GM23338 (cell line): ENCODE results near the gene CNGA4. TPM values are rescaled to one million over a fixed set of nuclear protein-coding genes. Genes with fewer than 3 reads are reported as not detected.

ENCODE experiments used
- CREB1 ChIP-seq: fragments of 250-450 bp; sonication (Bioruptor Pico); IDR thresholded peaks from 2 replicates; pipeline ENCODE4 v1.5.0; 2020; ENCODE audit warnings: low read depth, mild to moderate bottlenecking, moderate library complexity
- EZH2phosphoT487 ChIP-seq: fragments of 200-600 bp; sonication (generic); IDR thresholded peaks from one replicate; pipeline ENCODE4 v1.8.1; 2018; ENCODE audit warnings: antibody characterized with exemption; ENCODE audit not compliant: unreplicated experiment
- JUNB ChIP-seq: IDR thresholded peaks from one replicate; pipeline ENCODE4 v1.6.1; 2016; ENCODE audit warnings: antibody characterized with exemption; ENCODE audit not compliant: unreplicated experiment
- NANOG ChIP-seq: IDR thresholded peaks from 2 replicates; pipeline ENCODE4 v1.6.1; 2016; ENCODE audit warnings: antibody characterized with exemption, borderline replicate concordance
- STAT1 ChIP-seq: IDR thresholded peaks from one replicate; pipeline ENCODE4 v1.6.1; 2016; ENCODE audit warnings: antibody characterized with exemption; ENCODE audit not compliant: unreplicated experiment
- ZNF114 ChIP-seq: fragments of 250-450 bp; sonication (Bioruptor Pico); IDR thresholded peaks from 2 replicates; pipeline ENCODE4 v1.5.0; 2020; ENCODE audit warnings: mild to moderate bottlenecking, moderate library complexity
- ZNF331 ChIP-seq: fragments of 250-450 bp; sonication (Bioruptor Pico); IDR thresholded peaks from 2 replicates; pipeline ENCODE4 v1.5.0; 2020; ENCODE audit warnings: low read depth, mild to moderate bottlenecking, moderate library complexity
- polyA plus RNA-seq: library from polyadenylated mRNA; unstranded; fragments of >200 nt; fragmentation: Nextera tagmentation; extraction: Ambion mirVana; gene quantifications from 2 replicates; pipeline ENCODE4 v1.2.1, GENCODE V29; 2016
- total RNA-seq: library from RNA; depleted of rRNA; stranded (reverse); fragments of >200 nt; shearing (Covaris generic); gene quantifications from 2 replicates; pipeline ENCODE4 v1.2.3, GENCODE V29; 2014
- TF ChIP-seq, protein P1 (sequence below): fragments of 250-450 bp; sonication (Bioruptor Pico); IDR thresholded peaks from 2 replicates; pipeline ENCODE4 v1.5.0; 2020; ENCODE audit warnings: mild to moderate bottlenecking, moderate library complexity
- TF ChIP-seq, protein P2 (sequence below): IDR thresholded peaks from one replicate; pipeline ENCODE4 v1.6.1; 2018; ENCODE audit warnings: antibody characterized with exemption; ENCODE audit not compliant: unreplicated experiment
- TF ChIP-seq, protein P3 (sequence below), 2 experiments: fragments of 200-600 bp in 1 of 2; sonication (generic) in 1 of 2; conservative IDR thresholded peaks; 2 replicates each; pipeline versions ENCODE4 v1.5.1 to v1.6.1; 2016 to 2017; ENCODE audit warnings: antibody characterized with exemption in 2 of 2, low read depth in 2 of 2, mild to moderate bottlenecking in 2 of 2, moderate library complexity in 1 of 2

CNGA4 gene
- total and polyA plus RNA-seq, 2 experiments from 2014 or later = 0.15 TPM; not detected in 1

DNA sequence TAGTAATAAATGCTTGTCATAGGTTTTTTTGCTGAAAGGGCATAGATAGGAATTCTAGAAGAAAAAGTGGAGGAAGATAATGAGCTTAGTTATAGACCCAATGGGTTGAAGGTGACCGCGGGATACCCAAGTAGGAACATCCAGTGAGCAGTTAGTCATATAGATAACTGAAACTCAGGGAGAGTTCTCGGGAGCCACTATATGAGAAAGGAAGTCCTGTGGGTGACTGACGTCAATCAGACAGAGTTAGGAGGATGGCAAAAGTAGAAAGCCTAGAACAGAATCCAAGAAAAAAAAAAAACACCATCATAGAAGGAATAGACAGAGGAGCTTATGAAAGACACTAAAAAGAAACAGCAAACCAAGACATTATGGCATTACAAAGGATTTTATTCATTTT lies 1.6 kb upstream of the CNGA4 start (continued):
- TF ChIP-seq, protein P1, sequence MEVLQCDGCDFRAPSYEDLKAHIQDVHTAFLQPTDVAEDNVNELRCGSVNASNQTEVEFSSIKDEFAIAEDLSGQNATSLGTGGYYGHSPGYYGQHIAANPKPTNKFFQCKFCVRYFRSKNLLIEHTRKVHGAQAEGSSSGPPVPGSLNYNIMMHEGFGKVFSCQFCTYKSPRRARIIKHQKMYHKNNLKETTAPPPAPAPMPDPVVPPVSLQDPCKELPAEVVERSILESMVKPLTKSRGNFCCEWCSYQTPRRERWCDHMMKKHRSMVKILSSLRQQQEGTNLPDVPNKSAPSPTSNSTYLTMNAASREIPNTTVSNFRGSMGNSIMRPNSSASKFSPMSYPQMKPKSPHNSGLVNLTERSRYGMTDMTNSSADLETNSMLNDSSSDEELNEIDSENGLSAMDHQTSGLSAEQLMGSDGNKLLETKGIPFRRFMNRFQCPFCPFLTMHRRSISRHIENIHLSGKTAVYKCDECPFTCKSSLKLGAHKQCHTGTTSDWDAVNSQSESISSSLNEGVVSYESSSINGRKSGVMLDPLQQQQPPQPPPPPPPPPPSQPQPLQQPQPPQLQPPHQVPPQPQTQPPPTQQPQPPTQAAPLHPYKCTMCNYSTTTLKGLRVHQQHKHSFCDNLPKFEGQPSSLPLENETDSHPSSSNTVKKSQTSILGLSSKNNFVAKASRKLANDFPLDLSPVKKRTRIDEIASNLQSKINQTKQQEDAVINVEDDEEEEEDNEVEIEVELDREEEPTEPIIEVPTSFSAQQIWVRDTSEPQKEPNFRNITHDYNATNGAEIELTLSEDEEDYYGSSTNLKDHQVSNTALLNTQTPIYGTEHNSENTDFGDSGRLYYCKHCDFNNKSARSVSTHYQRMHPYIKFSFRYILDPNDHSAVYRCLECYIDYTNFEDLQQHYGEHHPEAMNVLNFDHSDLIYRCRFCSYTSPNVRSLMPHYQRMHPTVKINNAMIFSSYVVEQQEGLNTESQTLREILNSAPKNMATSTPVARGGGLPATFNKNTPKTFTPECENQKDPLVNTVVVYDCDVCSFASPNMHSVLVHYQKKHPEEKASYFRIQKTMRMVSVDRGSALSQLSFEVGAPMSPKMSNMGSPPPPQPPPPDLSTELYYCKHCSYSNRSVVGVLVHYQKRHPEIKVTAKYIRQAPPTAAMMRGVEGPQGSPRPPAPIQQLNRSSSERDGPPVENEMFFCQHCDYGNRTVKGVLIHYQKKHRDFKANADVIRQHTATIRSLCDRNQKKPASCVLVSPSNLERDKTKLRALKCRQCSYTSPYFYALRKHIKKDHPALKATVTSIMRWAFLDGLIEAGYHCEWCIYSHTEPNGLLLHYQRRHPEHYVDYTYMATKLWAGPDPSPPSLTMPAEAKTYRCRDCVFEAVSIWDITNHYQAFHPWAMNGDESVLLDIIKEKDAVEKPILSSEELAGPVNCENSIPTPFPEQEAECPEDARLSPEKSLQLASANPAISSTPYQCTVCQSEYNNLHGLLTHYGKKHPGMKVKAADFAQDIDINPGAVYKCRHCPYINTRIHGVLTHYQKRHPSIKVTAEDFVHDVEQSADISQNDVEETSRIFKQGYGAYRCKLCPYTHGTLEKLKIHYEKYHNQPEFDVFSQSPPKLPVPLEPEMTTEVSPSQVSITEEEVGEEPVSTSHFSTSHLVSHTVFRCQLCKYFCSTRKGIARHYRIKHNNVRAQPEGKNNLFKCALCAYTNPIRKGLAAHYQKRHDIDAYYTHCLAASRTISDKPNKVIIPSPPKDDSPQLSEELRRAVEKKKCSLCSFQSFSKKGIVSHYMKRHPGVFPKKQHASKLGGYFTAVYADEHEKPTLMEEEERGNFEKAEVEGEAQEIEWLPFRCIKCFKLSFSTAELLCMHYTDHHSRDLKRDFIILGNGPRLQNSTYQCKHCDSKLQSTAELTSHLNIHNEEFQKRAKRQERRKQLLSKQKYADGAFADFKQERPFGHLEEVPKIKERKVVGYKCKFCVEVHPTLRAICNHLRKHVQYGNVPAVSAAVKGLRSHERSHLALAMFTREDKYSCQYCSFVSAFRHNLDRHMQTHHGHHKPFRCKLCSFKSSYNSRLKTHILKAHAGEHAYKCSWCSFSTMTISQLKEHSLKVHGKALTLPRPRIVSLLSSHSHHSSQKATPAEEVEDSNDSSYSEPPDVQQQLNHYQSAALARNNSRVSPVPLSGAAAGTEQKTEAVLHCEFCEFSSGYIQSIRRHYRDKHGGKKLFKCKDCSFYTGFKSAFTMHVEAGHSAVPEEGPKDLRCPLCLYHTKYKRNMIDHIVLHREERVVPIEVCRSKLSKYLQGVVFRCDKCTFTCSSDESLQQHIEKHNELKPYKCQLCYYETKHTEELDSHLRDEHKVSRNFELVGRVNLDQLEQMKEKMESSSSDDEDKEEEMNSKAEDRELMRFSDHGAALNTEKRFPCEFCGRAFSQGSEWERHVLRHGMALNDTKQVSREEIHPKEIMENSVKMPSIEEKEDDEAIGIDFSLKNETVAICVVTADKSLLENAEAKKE (CRISPR knock-in tag) = no peak
- no peak for TF ChIP-seq STAT1
- TF ChIP-seq, protein P2, sequence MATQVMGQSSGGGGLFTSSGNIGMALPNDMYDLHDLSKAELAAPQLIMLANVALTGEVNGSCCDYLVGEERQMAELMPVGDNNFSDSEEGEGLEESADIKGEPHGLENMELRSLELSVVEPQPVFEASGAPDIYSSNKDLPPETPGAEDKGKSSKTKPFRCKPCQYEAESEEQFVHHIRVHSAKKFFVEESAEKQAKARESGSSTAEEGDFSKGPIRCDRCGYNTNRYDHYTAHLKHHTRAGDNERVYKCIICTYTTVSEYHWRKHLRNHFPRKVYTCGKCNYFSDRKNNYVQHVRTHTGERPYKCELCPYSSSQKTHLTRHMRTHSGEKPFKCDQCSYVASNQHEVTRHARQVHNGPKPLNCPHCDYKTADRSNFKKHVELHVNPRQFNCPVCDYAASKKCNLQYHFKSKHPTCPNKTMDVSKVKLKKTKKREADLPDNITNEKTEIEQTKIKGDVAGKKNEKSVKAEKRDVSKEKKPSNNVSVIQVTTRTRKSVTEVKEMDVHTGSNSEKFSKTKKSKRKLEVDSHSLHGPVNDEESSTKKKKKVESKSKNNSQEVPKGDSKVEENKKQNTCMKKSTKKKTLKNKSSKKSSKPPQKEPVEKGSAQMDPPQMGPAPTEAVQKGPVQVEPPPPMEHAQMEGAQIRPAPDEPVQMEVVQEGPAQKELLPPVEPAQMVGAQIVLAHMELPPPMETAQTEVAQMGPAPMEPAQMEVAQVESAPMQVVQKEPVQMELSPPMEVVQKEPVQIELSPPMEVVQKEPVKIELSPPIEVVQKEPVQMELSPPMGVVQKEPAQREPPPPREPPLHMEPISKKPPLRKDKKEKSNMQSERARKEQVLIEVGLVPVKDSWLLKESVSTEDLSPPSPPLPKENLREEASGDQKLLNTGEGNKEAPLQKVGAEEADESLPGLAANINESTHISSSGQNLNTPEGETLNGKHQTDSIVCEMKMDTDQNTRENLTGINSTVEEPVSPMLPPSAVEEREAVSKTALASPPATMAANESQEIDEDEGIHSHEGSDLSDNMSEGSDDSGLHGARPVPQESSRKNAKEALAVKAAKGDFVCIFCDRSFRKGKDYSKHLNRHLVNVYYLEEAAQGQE = no peak
- no peak for TF ChIP-seq ZNF114 (CRISPR knock-in tag)
- no peak for TF ChIP-seq NANOG
- no peak for TF ChIP-seq JUNB
- no peak for TF ChIP-seq EZH2phosphoT487
- TF ChIP-seq ZNF331 (CRISPR knock-in tag) = no peak
- no peak for TF ChIP-seq CREB1
- TF ChIP-seq, protein P3, sequence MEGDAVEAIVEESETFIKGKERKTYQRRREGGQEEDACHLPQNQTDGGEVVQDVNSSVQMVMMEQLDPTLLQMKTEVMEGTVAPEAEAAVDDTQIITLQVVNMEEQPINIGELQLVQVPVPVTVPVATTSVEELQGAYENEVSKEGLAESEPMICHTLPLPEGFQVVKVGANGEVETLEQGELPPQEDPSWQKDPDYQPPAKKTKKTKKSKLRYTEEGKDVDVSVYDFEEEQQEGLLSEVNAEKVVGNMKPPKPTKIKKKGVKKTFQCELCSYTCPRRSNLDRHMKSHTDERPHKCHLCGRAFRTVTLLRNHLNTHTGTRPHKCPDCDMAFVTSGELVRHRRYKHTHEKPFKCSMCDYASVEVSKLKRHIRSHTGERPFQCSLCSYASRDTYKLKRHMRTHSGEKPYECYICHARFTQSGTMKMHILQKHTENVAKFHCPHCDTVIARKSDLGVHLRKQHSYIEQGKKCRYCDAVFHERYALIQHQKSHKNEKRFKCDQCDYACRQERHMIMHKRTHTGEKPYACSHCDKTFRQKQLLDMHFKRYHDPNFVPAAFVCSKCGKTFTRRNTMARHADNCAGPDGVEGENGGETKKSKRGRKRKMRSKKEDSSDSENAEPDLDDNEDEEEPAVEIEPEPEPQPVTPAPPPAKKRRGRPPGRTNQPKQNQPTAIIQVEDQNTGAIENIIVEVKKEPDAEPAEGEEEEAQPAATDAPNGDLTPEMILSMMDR (conservative IDR thresholded peaks at IDR 0.05; ENCODE audit: low read depth in 2 of 2) = no peak
